Liver (tissue), 9 donors: ENCODE results near the gene BZW2. TPM values are rescaled to one million over a fixed set of nuclear protein-coding genes. Genes with fewer than 3 reads are reported as not detected.
A peak's percentile ranks its signal among the peaks of the same experiment; 100 is the strongest.

Experiments
- DNase-seq: peaks from one replicate; pipeline ENCODE4 v3.0.0-alpha.2; 2017; ENCODE audit warnings: low spot score
- H3K27ac ChIP-seq, 2 donors: one replicate each; pipeline ENCODE4 v1.7.0; 2013; ENCODE audit warnings: inconsistent platforms in 2 of 2, low read length in 2 of 2, control low read depth in 1 of 2, low read depth in 1 of 2, mild to moderate bottlenecking in 1 of 2
- H3K27me3 ChIP-seq, 4 donors: one replicate each; pipeline versions ENCODE4 v1.6.1 to v1.7.0; 2013; ENCODE audit warnings: low read length in 3 of 4, inconsistent platforms in 1 of 4, mild to moderate bottlenecking in 1 of 4, moderate library complexity in 1 of 4; ENCODE audit not compliant: control insufficient read depth in 4 of 4, insufficient read depth in 4 of 4
- H3K36me3 ChIP-seq, 4 donors: one replicate each; pipeline versions ENCODE4 v1.6.1 to v1.7.0; 2013; ENCODE audit warnings: low read length in 3 of 4, mild to moderate bottlenecking in 3 of 4, low read depth in 1 of 4, moderate library complexity in 1 of 4; ENCODE audit not compliant: control insufficient read depth in 4 of 4, insufficient read depth in 3 of 4
- H3K4me1 ChIP-seq, 4 donors: one replicate each; pipeline versions ENCODE4 v1.6.1 to v1.7.0; 2013; ENCODE audit warnings: low read length in 3 of 4, mild to moderate bottlenecking in 3 of 4, moderate library complexity in 1 of 4; ENCODE audit not compliant: control insufficient read depth in 4 of 4, insufficient read depth in 4 of 4
- H3K4me3 ChIP-seq, 3 donors: one replicate each; pipeline versions ENCODE4 v1.6.1 to v1.7.0; 2013; ENCODE audit warnings: low read length in 3 of 3, control low read depth in 1 of 3, low read depth in 1 of 3, mild to moderate bottlenecking in 1 of 3
- H3K9ac ChIP-seq, 2 donors: one replicate each; pipeline ENCODE4 v1.7.0; 2013; ENCODE audit warnings: low read length in 2 of 2, mild to moderate bottlenecking in 2 of 2, moderate library complexity in 2 of 2, control low read depth in 1 of 2, low read depth in 1 of 2
- H3K9me3 ChIP-seq, 4 donors: one replicate each; pipeline versions ENCODE4 v1.6.1 to v1.7.0; 2013; ENCODE audit warnings: low read length in 3 of 4; ENCODE audit not compliant: control insufficient read depth in 4 of 4
- ATF3 ChIP-seq: IDR thresholded peaks from 2 replicates; pipeline ENCODE4 v1.6.1; 2016; ENCODE audit warnings: antibody characterized with exemption
- CTCF ChIP-seq: fragments of 150-350 bp; IDR thresholded peaks from 2 replicates; pipeline ENCODE4 v1.5.1; 2017; ENCODE audit warnings: improper control_type of control experiment, low read depth, low read length; ENCODE audit not compliant: missing input control
- EGR1 ChIP-seq, 2 donors: IDR thresholded peaks; 2 replicates each; pipeline ENCODE4 v1.6.1; 2016 to 2018; ENCODE audit warnings: antibody characterized with exemption in 2 of 2, low read depth in 2 of 2
- FOXA1 ChIP-seq: IDR thresholded peaks from 2 replicates; pipeline ENCODE4 v1.6.1; 2016; ENCODE audit warnings: antibody characterized with exemption
- FOXA2 ChIP-seq: IDR thresholded peaks from 2 replicates; pipeline ENCODE4 v1.6.1; 2016; ENCODE audit warnings: antibody characterized with exemption
- GABPA ChIP-seq, 2 donors: IDR thresholded peaks in 1 of 2; conservative IDR thresholded peaks in 1 of 2; 2 replicates each; pipeline ENCODE4 v1.6.1; 2016; ENCODE audit warnings: antibody characterized with exemption in 2 of 2, mild to moderate bottlenecking in 1 of 2, moderate library complexity in 1 of 2
- HNF4A ChIP-seq, 2 donors: conservative IDR thresholded peaks; 2 replicates each; pipeline ENCODE4 v1.6.1; 2016; ENCODE audit warnings: antibody characterized with exemption in 2 of 2, mild to moderate bottlenecking in 2 of 2
- HNF4G ChIP-seq: IDR thresholded peaks from 2 replicates; pipeline ENCODE4 v1.6.1; 2016; ENCODE audit warnings: antibody characterized with exemption
- JUND ChIP-seq, 2 donors: IDR thresholded peaks; 2 replicates each; pipeline ENCODE4 v1.6.1; 2016; ENCODE audit warnings: antibody characterized with exemption in 2 of 2
- NR2F2 ChIP-seq: IDR thresholded peaks from 2 replicates; pipeline ENCODE4 v1.6.1; 2016; ENCODE audit warnings: antibody characterized with exemption
- RAD21 ChIP-seq, 2 donors: IDR thresholded peaks; 2 replicates each; pipeline ENCODE4 v1.6.1; 2016; ENCODE audit warnings: antibody characterized with exemption in 2 of 2, mild to moderate bottlenecking in 2 of 2
- REST ChIP-seq: IDR thresholded peaks from 2 replicates; pipeline ENCODE4 v1.6.1; 2016; ENCODE audit warnings: antibody characterized with exemption, mild to moderate bottlenecking
- SP1 ChIP-seq: IDR thresholded peaks from 2 replicates; pipeline ENCODE4 v1.6.1; 2018; ENCODE audit warnings: antibody characterized with exemption, mild to moderate bottlenecking
- TAF1 ChIP-seq: conservative IDR thresholded peaks from 2 replicates; pipeline ENCODE4 v1.6.1; 2016; ENCODE audit warnings: antibody characterized with exemption, mild to moderate bottlenecking
- YY1 ChIP-seq: IDR thresholded peaks from 2 replicates; pipeline ENCODE4 v1.6.1; 2016; ENCODE audit warnings: antibody characterized with exemption, mild to moderate bottlenecking
- WGBS: extraction: QIAGEN DNeasy Blood & Tissue Kit; methylation state at CpG from one replicate; pipeline ENCODE4 v1.1.7; 2013; 5-methylcytosine and 5-hydroxymethylcytosine counted together
- polyA plus RNA-seq, 2 donors: library from polyadenylated mRNA; stranded (reverse) in 1 of 2; unstranded in 1 of 2; fragments of 200-250 nt in 1 of 2; fragments of >200 nt in 1 of 2; fragmentation: Nextera tagmentation in 1 of 2; extraction: Ambion mirVana in 1 of 2; gene quantifications; one replicate each; pipeline versions ENCODE4 v1.2.1 to v1.2.3, GENCODE V29; 2013 to 2015
- total RNA-seq, 2 donors: library from RNA; depleted of rRNA; stranded (reverse); fragments of >200 nt; gene quantifications; one replicate each; pipeline ENCODE4 v1.2.3, GENCODE V29; 2014
- donor health status: healthy.
- donor health status: healthy.
- donor health status: healthy.
- donor health status: healthy.
- donor health status: healthy.

Gene BZW2
- total and polyA plus RNA-seq, 4 donors, result 10.9 to 18.6 (median 13.1) TPM

GRCh38 chr7:16644636-16645592 is 1.1 kb upstream of the BZW2 start:
- WGBS, result under 1% methylated on average over 57 of the region's 57 CpGs
- Histone ChIP-seq H3K27ac (peak overlapping the region; percentile 91 to 99), H3K9ac (peak overlapping the region; percentile 85 to 88), H3K27me3 (no peaks in the 10 kb centered on the region), H3K4me3 (peak overlapping the region; percentile 79 to 94 (median 91)), H3K9me3 (no peaks in the 10 kb centered on the region), H3K36me3 (no peaks in the 10 kb centered on the region), H3K4me1 (peaks cover 2 to 21% (median 14%) of the 10 kb centered on the region in 4 donors)
- TF ChIP-seq EGR1 (IDR thresholded peaks at IDR 0.05; ENCODE audit: low read depth in 2 of 2), result peak in 1 of 2 donors; percentile 10
- TF ChIP-seq ATF3, result no peak
- DNase-seq, result peak; percentile 77

GRCh38 chr7:16646472-16647072 is 591 bp downstream of the BZW2 start:
- DNase-seq, result peak; percentile 46
- TF ChIP-seq JUND (IDR thresholded peaks at IDR 0.05) (no peak), ATF3 (no peak), CTCF (no peak), SP1 (no peak), GABPA (IDR thresholded peaks at IDR 0.05 in 1 of 2, conservative IDR thresholded peaks at IDR 0.05 in 1 of 2) (no peak), EGR1 (IDR thresholded peaks at IDR 0.05; ENCODE audit: low read depth in 2 of 2) (no peak), FOXA2 (no peak)
- Histone ChIP-seq H3K9me3 (no peaks in the 10 kb centered on the region), H3K27ac (peak overlapping the region; percentile 91 to 99), H3K4me3 (peak overlapping the region; percentile 85 to 96 (median 87)), H3K36me3 (no peaks in the 10 kb centered on the region), H3K27me3 (no peaks in the 10 kb centered on the region), H3K9ac (peak overlapping the region; percentile 73 to 80), H3K4me1 (peaks cover 0 to 21% (median 14%) of the 10 kb centered on the region in 4 donors)
- WGBS, result 3% methylated on average over 29 of the region's 29 CpGs

GRCh38 chr7:16647435-16647960 is 1.5 kb downstream of the BZW2 start:
- Histone ChIP-seq H3K36me3 (no peaks in the 10 kb centered on the region), H3K4me3 (peak overlapping the region in 1 of 3 donors; percentile 85)

More at GRCh38 chr7:16647435-16647960, 1.5 kb downstream of the BZW2 start:
- peak overlapping the region in 1 of 2 donors; percentile 19 for H3K9ac ChIP-seq
- no peaks in the 10 kb centered on the region for H3K27me3 ChIP-seq
- no peak for DNase-seq
- no peaks in the 10 kb centered on the region for H3K9me3 ChIP-seq
- no peak overlapping the region for H3K27ac ChIP-seq
- H3K4me1 ChIP-seq, result peaks cover 0 to 24% (median 14%) of the 10 kb centered on the region in 4 donors
- 79% methylated on average over 2 of the region's 2 CpGs for WGBS
- TF ChIP-seq GABPA (IDR thresholded peaks at IDR 0.05 in 1 of 2, conservative IDR thresholded peaks at IDR 0.05 in 1 of 2) (no peak), HNF4G (no peak), JUND (IDR thresholded peaks at IDR 0.05) (no peak), EGR1 (IDR thresholded peaks at IDR 0.05; ENCODE audit: low read depth in 2 of 2) (no peak), RAD21 (IDR thresholded peaks at IDR 0.05) (no peak), HNF4A (conservative IDR thresholded peaks at IDR 0.05) (no peak), SP1 (no peak), TAF1 (no peak), ATF3 (no peak), REST (no peak), FOXA1 (no peak), YY1 (no peak), NR2F2 (no peak), CTCF (no peak)
